ENCODE data around the gene APOM.

APOM gene

GRCh38 chr6:31631681-31632278 is 23.9 kb upstream of the APOM start:
- no peak for DNase-seq

DNA sequence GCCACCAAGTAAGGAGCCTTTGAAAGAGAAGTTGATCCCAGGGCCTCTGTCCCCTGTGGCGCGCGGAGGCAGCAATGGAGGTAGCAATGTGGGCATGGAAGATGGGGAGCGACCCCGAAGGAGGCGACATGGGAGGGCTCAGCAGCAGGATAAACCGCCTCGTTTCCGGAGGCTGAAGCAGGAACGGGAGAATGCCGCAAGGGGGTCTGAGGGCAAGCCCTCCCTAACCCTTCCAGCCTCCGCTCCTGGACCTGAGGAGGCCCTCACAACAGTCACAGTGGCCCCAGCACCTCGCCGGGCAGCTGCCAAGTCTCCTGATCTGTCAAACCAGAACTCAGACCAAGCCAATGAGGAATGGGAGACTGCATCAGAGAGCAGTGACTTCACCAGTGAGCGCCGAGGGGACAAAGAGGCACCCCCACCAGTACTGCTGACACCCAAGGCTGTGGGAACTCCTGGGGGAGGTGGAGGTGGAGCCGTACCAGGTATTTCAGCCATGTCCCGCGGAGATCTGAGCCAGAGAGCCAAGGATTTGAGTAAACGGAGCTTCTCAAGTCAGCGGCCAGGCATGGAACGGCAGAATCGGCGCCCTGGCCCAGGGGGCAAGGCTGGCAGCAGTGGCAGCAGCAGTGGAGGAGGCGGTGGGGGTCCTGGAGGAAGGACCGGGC is 23.3 kb upstream of the APOM start:
- no peak for DNase-seq

DNA sequence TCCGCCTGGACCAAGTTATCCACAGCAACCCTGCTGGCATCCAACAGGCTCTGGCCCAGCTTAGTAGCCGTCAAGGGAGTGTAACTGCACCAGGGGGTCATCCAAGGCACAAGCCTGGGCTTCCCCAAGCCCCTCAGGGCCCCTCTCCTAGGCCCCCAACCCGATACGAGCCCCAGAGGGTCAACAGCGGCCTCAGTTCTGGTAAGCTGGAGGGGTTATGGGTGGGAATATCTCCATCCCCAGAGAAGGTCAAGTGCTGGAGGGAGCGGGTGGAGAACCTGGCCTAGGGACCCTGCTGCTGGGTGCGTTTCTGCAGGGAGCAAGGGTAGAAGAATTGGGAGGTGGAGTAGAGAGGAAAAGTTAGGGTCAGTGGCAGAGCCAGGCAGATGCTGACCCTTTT is 22.2 kb upstream of the APOM start:
- no peak for DNase-seq

DNA sequence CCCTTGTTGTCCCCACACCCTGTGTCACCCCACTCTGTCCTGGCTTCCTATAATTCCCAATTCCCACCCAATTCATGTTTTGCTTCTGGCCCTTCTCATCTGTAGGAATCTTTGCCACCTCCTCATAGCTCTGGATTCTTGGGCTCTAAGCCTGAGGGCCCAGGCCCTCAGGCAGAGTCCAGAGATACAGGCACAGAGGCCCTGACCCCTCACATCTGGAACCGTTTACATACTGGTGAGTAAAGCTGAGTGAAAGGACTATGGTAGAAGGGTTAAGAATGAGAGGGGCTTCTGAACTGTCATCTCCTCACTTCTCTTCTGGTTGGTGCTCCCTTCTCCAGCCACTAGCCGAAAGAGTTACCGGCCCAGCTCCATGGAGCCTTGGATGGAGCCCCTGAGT is 21.6 kb upstream of the APOM start:
- DNase-seq, result no peak

DNA sequence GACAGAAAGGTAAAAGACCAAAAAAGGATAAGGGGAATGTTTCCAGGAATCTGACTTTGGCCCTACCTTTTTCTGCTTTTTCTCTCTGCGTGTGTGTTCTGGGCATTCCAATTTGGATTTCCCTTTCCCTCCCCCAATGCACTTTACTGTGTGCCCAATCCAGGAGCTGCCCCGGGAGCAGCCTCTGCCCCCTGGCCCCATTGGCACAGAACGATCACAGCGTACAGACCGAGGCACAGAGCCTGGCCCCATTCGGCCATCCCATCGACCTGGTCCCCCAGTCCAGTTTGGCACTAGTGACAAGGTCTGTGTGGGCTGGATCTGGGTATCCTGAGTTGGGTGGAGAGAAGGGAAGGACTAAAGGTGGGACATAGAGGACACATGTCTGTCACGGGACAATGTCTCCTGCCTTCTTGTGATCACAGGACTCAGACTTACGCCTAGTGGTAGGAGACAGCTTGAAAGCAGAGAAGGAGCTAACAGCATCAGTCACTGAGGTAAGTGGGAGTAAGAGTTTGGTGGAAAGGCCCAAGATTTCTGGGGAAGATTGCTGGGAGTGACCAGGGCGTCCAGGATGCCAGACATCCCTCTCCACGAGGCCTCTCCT is 20.6 kb upstream of the APOM start:
- no peak for DNase-seq

GRCh38 chr6:31636698-31637596 is 18.7 kb upstream of the APOM start:
- no peak for DNase-seq

- no peak for DNase-seq
Measured at GRCh38 chr6:31639043-31639442, 16.7 kb upstream of the APOM start.

DNA sequence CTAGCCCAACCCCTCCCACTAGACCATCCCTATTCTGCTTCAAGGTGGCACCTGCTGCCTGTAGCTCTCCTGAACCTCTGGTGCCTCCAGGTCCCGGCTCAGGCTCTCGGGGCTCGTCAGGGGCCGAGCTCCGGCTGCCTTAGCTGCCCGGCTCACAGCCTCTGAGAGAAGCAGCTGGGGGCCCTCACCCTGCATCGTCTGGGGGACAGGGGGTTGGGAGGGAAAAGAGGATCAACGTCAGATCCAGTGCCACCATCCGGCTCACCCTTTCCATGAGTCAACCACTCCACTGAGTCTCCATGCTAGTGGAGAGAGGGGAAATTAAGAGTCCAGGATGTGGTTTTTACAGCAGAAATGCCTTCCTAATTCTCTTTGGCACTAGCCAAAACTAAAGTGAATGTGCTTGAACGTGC is 16.2 kb upstream of the APOM start:
- no peak for DNase-seq

- no peak for DNase-seq
Measured at GRCh38 chr6:31640612-31641011, 15.1 kb upstream of the APOM start.

GRCh38 chr6:31641370-31641769 is 14.3 kb upstream of the APOM start:
- no peak for DNase-seq

DNA sequence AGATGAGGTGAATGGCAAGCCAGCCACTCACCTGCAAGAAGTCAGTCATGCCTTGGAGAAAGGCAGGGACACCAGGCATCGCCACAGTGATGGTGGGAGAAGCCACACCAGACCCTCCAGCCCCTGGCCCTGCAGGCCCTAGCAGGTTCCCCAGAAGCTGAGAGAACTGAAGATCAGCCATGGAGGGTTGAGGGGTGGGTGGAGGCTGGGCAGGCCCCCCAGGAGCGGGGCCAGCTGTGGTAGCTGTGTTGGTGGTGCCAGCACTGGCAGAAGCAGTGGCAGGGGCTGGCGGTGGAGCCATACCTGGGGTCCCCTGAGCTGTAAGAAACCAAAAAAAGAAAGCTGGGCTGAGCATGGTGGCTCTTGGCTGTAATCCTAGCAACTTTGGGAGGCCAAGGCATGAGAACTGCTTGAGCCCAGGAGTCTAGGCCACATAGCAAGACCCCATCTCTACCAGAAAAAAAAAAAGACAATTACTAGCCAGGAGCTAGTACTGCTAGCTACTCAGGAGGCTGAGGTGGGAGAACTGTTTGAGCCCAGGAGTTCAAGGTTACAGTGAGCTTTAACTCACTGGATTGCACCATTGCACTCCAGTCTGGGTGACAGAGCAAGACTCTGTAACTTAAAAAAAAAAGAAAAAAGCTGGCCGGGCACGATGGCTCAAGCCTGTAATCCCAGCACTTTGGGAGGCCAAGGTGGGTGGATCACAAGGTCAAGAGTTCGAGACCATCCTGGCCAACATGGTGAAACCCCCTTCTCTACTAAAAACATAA is 12.7 kb upstream of the APOM start:
- DNase-seq, result no peak

GRCh38 chr6:31643818-31644454 is 11.8 kb upstream of the APOM start:
- DNase-seq, result no peak

DNA sequence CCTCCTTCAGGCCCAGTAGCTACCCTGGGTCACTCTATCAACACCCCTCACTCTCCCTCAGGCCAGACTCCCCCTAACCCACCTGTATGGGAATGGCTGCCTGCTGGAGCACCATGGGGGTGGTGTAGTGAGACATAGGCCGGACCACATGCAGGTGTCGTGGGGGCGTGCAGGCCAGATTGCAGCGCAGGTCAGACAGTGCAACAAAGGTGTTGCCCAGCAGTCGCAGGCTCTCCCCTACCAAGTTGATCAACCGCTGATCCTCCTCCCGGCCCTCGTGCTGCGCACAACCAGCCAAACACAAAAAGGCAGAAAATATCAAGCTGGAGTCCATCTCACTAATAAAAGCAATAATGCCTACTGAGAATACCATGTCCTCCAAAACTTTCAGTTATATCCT is 10.4 kb upstream of the APOM start:
- DNase-seq, result no peak

DNA sequence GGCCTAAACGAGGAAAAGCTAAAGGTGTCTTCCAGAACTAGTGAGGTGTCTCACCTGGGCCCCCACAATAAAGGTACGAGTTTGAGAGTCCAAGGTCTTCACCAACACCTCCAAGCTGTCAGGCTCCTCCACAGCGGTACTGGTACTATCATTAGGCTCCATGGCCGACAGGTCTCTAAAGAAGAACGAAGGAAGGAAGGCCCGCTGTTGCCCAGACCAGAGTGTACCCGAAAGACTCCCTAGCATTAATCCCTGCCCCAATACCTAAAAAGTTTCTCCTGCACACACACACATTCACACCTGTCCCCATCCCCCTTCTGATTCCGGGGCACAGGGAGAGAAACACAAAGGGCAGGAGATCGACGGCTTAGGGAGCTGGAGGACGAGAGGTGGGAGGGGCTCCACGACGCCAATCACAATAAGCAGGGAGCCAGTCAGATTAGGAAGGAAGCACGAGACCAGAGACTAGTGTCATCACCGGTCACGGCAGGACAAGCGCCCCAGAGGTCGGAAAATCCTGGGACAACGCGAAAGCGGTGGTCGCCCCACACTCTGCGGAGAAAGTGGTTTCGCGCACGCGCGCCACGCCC is 4.0 kb upstream of the APOM start:
- DNase-seq, result peak; percentile 61 to 87 (median 65)

GRCh38 chr6:31652925-31653724 is 2.6 kb upstream of the APOM start:
- DNase-seq, result no peak

GRCh38 chr6:31654574-31655348 is 933 bp upstream of the APOM start:
- no peak for DNase-seq

DNA sequence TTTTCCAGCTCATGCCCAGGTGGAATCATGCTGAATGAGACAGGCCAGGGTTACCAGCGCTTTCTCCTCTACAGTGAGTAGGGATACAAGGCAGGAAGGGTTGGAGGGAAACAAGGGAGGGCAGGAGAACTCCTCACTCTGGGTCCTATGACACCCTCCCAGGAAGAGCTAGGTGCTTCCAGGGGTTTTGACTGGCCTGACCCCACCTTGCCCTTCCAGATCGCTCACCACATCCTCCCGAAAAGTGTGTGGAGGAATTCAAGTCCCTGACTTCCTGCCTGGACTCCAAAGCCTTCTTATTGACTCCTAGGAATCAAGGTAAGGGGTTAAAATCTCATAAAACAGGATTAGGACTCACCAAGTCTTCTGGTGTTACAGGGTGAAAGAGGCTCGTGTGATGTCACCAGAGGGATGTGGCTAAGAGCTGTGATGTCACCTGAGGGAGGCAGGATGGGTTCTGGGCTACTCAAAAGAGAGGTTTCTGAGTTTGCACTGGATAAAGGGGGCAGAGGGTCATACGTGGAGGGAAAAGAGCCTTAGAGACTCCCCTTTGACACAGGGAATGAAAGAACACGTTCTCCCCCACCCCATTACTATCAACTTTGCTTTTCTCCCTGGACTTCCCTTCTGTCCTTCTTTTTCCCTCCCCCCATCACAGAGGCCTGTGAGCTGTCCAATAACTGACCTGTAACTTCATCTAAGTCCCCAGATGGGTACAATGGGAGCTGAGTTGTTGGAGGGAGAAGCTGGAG is 1.9 kb downstream of the APOM start:
- DNase-seq, result no peak

DNA sequence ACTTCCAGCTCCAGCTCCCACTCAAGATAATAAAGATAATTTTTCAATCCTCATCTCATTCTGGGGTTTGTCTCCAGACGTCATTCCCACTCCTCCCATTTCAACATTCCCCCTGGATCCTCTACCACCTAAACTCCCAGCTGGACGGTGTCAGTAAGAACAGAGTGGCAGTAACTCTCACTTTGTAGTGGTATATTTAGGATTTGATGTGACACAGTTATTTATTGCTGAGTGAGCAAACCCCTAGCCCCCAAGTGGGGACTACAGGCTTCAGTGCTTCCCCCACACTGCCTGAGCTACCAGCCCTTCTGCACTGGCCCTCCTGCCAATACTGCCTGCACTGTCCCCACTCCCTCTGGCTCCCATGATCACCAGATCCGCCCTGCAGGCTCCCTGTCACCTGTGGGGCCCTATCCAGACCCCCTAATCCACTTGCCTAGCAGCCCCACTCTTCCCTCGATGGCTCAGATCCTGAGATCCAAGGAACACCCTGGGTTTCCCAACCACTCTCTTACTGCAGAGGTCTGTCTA is 2.5 kb downstream of the APOM start:
- no peak for DNase-seq
